HG03354 (cell line): Measurements from ENCODE around the gene GHSR.

Experiments used
- ATAC-seq: cut with Tn5 transposase; IDR thresholded peaks from one replicate; pipeline ENCODE4 v1.9.1; 2021; ENCODE audit warnings: mild to moderate bottlenecking; ENCODE audit not compliant: unreplicated experiment, poor library complexity, severe bottlenecking

The GHSR gene

DNA sequence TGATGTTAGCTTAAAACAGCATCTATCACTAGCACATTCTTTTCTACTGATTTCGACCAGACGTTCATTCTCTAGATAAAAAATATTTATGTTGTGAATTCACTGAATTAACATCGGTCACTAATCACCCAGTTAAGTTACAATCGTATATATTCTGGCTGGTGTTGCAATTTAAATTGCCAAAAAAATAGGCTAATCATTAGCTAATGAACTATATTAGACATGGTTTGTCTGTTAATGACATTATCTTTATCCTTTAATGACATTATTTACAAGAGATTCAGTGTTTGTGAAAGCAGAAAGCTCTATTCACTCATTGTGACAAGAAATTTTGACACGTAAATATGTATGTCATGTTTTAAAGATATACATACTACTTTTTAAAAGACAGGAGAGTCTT, 6.7 kb downstream of the GHSR start:
- ATAC-seq, result no peak

DNA sequence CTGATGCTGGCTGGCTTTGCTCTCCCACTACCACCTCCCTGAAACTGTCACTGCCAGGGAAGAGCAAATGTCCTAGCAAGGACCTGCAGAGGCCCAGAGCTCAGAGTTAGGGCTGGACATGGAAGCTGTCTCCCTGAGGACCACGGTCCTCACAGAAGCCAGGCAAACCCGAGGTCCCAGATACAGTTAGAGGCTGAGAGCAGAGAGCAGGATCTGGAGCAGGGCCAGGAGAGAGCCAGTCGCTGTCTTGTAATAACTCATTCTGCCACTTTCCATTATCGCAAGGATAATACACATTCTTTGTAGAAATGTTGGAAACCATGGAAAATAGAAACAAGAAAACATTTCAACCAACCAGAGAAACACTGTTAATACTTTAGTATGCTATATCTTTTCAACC, 10.1 kb downstream of the GHSR start:
- ATAC-seq, result no peak

DNA sequence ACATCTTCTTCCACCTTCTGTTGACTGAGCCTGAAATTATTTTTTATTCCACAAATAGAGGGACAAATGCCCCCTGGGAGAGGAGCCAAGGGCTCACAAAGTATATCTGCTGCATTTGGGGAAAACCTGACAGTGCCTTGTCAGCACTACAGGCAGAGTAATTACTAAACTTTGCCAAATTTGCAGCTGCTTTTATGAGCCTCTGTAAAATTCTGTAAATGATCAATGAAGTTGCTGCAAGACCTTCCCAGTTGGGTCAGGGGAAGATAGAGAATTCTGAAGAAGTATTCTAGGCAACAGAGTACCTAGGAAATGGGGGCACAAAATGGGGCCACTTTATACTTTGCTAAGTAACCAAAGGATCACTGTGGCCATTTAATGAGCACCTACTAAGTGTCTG, 10.5 kb downstream of the GHSR start:
- ATAC-seq, result no peak

DNA sequence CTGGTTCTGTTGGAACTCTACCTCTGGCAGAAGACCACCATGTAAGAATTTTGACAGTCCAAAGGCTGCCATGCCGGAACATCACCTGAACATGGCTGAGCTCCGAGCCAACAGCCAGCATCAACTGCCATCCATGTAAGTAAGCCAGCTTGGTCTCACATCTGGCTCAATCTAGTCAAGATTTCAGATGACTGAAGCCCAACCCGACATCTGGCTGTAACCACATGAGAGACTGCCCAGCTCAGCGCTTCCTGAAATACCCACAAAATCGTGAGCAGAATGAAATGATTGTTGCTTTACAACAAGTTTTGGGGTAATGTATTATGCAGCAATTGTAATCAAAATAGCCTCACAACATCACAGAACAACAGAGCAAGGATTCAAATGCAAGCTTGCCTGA, 32.9 kb downstream of the GHSR start:
- ATAC-seq, result no peak

DNA sequence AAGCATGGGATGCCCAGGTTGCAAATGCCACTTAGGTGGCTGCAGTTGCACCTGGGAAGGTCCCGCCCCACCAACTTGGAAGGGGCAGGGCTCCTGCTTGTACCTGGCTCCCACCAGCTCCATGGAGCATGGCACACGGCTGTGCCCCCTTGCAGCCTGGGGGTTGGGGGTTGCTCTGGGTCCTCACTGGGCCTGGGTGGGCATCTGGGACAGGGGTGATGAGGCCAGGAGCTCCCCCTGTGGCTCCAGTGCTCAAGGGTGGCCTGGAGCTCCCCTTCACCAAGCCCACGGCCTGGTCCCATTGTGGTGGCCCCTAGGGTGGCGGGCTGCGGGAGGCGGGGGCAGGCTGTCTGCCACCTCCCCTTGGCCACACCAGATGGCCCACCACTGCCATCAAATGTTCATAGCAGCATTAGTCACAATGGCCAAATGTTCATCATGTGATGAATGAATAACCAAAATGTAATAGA, 36.7 kb downstream of the GHSR start:
- ATAC-seq, result no peak

DNA sequence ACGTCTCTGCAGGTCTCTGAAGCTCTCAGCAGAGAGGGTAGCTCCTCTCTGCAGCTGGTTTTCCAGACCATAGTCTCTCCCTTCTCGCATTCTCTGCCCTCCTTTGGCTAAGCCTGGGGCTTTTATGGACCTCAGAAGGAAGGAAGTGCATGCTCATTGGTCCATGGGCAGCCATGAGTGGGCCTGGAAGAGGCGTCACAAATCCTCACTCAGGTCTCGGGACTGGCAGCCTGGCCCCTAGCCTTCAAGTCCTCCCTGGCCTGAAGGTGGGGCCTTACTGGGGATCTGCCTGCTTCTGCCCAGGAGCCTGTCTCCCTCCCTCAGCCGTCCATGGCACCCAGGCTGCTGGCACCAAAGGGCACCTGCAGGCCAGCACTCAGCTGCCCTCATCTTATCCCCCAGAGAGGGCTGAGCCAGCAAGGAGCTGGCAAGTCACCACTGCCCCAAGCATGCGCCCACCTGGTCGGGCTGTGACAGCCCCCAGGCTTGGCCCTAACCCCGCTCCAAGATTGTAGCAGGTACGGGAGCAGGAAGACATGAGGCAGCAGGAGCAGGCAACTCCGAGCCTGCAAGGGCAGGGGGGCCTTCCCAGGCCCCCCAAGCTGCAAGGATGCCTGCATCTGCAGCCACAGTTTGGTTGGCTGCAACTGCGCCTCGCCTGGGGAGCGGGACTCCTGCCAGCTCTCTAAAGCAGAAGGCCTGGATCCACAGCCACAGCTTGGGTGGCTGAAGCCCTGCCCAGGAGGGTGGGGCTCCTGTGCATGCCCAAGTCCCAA, 37.4 kb downstream of the GHSR start:
- ATAC-seq, result no peak

DNA sequence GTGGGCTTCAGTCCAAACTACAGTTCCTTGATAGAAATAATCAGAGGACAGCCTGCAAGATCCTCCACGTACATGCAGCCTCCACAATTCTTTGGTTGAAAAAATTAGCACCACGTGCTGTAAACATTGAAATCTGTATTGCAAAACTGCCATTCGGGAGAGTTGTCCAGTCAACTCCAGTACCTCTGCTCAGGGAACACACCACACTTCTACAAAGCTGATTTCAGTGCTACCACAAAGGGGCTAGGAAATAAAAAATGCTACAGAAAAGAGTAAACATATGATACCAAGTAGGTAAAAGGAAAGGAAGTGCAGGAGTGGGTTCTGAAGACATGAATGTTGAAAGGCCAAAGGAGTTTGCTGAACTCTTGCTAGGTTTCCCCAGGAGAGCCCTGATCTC, 40.4 kb downstream of the GHSR start:
- ATAC-seq, result no peak

DNA sequence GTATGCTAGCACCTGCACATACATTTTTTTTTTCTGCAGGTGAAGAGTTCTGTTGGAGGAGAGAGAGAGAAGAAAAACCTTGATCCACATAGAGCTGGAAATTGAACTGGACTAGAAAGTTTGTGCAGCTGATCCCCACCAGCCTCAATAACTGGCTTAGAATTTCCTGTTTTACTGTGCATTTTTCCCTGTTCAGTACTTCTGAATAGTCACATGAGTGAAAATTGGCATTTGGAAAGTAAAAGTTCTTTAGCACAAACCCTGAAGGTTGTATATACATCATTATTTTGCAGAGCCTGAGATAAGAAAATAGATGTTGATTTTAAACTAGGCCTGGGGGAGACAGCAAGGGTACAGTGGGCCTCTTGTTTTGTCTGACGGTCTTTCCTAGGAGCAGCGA, 42.3 kb downstream of the GHSR start:
- ATAC-seq, result no peak

DNA sequence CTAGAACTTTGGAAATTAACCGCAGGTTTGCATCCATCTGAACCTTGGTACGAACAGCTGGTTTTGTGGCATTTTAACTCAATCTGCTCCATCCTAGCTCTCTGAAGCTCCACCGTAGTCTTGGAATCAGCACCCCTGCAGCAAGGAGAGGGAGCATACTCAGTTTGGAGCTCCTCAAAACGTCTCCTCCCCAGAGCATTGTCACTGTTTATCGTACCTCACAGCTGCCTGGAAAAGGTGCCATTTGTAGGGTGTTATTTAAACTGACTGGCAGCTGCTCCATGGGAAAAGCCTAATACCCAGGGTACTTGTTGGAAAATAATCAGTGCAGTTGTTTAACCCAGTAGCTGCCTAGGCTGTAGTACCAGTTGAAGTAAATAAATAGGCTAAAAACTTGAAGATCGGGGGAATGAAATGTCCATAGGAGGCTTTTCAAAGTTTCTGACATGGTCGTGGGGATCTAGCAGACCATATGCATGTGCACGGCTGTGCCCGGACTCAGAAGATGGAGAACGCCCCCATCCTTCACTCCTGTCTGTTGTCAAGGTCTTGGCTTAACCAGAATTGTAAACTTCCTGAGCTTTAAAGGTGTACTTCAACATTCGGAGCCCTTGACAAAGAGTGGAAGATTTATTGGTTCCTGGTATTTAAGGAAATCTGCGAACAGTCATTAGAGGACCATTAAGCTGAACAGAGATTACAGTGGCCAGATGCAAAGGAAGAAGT, 43.9 kb downstream of the GHSR start:
- no peak for ATAC-seq

DNA sequence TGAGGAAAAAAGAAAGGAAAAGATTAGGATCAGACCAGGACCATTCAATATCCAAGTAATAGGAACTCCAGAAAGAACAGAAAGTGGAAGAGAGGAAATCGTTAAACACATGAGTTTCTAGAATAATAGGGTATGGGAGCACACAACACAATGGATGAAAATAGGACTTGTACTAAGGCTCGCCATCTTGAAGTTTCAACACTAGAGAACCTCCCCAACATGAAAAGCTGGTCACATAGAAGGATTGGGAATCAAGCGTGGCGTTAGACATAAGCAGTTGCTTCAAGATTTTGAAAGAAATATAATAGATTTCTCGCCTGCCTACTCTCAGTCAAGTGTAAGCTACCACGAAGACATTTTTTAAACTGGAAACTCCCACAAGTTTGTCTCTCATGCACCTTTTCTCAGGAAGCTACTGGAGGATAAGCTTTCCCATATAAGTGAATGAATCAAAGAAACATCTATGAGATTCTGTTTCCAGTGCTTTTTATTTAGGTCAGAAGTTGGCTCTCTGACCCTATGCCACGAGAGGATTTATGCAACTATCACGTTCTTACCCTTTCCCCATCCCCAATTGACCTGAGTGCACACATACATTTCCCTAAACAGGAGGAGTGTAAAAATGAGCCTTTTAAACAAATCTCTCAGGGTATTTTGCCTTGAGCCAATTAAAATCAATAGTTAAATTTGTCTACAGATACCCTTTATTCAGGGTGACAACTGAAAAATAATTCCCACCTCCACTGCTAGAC, 45.2 kb downstream of the GHSR start:
- ATAC-seq, result no peak

DNA sequence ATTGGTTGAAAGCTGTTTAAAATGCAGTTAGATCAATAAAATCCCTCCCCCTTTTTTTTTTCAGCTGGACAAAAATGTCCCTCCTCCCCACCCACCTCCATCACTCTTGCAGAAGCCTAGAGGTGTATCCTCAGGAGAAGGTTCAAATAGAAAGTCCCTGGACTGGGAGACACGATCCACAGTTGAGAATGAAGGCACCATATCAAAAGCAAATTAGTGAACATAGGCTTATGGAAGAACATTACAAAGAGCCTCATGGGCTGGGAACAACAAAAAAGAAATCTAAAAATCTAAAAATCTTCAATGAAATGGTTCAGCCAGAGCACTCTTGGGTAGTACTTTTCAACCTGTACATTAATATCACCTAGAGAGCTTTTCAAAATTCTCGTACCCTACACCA, 46.2 kb downstream of the GHSR start:
- no peak for ATAC-seq

DNA sequence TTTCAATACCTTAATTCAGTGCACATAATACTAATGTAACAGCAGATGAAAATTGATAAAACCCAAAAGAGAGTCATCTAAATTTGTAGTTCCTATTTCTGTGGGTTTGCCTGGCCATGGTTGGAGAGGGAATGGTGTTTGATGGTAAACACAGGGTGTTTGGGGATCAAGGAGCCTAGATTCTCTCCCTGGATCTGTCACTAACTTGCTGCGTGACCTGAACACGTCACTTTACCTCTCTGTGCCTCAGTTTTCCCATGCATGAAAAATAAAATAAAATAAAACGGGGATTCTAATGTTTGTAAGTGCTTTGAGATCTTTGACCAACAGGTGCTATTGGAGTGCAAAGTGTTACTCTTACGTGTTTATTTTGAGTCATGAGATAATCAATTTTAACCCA, 49.8 kb downstream of the GHSR start:
- no peak for ATAC-seq

DNA sequence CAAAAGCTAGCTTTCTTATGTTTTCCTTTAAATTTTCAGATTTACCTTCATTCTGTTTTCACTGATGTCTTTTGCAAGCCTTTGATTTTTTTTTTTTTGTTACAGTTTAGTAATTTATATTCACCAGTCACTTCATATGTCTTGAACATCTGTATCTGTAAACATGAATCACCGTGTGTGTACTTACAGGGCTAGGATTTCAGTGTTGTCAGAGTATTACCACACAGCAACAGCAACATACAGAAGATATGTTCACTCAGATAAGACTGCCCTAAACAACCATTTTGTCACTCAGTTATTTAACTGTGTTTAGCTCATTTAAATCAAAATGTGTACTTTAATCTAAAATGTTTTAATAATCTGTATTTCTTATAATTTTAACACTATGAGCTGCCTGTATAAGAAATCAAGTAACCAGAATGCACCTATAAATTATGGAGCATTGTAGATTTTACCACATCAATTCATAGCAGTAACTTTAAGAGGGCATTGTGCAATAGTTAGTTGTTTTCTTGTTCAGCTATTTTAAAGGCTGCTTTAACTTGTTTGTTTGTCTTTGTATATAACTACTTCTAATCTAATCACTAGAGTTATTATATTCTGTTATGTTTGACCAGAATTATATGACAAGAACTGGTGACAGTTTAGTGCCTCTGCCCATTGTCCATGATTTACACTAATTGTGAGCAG, 50.4 kb downstream of the GHSR start:
- no peak for ATAC-seq

DNA sequence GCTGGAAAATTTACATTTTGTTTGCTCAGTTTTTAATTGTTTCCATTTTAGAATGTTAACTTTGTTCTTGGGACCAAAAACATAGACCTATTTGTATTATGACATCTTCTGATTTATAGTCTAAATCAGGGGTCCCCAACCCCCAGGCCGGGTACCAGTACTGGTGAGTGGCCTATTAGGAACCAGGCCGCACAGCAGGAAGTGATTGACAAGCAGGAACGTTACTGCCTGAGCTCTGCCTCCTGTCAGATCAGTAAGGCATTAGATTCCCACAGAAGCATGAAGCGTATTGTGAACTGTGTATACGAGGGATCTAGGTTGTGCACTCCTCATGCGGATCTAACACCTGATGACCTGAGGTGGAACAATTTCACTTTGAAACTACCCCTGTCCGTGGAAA, 51.9 kb downstream of the GHSR start:
- ATAC-seq, result no peak

DNA sequence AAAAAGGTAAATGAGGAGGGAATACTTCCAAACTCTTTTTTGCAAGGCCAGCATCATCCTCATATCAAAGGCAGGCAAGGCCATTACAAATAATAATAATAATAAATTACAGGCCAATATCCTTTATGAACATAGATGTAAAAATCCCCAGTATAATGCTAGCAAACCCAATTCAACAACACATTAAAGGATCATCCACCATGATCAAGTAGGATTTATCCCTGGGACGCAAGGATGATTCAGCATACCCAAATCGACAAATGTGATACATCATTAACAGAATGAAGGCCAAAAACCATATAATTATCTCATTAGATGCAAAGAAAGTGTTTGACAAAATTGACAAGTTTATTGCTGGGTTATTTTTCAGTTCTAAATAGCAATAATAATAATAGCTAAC, 53.6 kb downstream of the GHSR start:
- ATAC-seq, result no peak
